ENCODE measurements around the gene MGP.

- TF ChIP-seq EZH2 (optimal IDR thresholded peaks at IDR 0.05; ENCODE audit: low read depth, low read length) (no peak), CTCF (IDR thresholded peaks at IDR 0.05; ENCODE audit: low read length) (no peak), EZH2phosphoT487 (IDR thresholded peaks at IDR 0.05; ENCODE audit: low read length) (no peak)
These were observed 10.8 kb downstream of the MGP start for GRCh38 chr12:14874882-14875281.
